Endometrial microvascular endothelial cells (primary cell): ENCODE results near the gene CNEP1R1. TPM values are rescaled to one million over a fixed set of nuclear protein-coding genes. Genes with fewer than 3 reads are reported as not detected.
"Not testable (repeated sequence)": the region's sequence is repeated elsewhere in the genome, so short reads cannot be mapped to it uniquely, and the experiment has no call there.

ENCODE experiments used
- in situ Hi-C: cut with HindIII; loops from 2 replicates; pipeline ENCODE4 v1.10.0; 2017; ENCODE audit warnings: low sequenced_read_pairs, low pct_unique_long_range_greater_than_20kb; ENCODE audit errors: inconsistent ontology term
- total RNA-seq: library from RNA; depleted of rRNA; stranded (reverse); fragments of >200 nt; gene quantifications from one replicate; pipeline ENCODE4 v1.2.3, GENCODE V29; 2015; ENCODE audit errors: inconsistent ontology term

Gene CNEP1R1
- total RNA-seq, 1 donor from 2014 or later, result 24.1 TPM

DNA sequence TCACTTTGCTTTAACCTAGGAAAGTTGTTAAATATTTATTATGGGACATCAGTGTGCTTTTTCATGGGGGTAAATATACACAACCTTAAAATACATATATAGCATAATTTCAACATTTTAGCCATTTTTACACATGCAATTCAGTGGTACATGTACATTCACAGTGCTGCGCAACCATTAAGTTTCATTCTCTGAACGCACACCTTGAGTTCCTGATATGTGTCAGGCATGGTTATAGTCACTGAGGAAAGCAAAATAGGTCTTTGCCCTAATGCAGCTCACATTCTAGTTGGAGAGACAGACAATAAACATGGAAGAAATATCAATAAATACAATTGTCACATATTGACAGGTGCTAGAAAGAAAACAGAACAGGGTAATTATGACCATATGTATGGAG is 12.8 kb upstream of the CNEP1R1 start:
- in situ Hi-C loops, result no loop called here

DNA sequence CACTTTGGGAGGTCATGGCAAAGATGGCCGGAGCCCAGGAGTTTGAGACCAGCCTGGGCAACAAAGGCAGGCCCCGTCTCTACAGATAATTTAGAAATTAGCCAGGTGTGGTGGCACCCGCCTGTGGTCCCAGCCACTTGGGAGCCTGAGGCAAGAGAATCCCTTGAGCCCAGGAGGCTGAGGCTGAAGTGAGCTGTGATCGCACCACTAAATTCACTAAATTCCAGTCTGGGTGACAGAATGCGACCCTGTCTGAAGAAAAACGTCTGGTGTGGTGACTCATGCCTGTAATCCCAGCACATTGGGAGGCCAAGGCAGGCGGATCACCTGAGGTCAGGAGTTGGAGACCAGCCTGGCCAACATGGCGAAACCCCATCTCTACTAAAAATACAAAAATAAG is 10.8 kb upstream of the CNEP1R1 start:
- in situ Hi-C loops, result not testable (repeated sequence)

DNA sequence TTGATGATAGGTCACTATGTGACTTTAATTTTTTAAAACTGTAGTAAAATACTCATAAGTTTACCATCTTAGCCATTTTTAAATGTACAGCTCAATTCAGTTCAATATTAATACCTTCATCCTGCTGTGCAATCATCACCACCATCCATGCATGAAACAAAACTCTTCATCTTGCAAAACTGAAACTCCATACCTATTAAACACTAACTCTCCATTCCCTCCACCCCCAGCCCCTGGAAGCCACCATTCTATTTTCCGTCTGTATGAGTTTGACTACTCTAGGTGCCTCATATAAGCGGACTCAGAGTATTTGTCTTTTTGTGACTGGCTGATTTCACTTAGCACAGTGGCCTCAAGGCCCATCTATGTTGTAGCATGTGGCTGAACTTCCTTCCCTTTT is 9.4 kb upstream of the CNEP1R1 start:
- in situ Hi-C loops, result no loop called here

DNA sequence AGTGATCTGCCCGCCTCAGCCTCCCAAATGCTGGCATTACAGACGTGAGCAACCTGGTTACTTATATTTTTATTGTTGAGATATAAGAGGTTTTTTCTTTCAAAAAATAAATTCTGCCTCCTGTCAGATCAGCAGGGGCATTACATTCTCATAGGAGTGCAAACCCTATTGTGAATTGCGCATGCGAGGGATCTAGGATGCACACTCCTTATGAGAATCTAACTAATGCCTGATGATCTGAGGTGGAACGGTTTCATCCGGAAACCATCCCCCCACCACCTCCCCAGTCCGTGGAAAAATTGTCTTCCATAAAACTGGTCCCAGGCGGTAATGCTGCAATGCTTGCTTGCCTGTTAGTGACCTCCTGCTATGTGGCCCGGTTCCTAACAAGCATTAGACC is 7.5 kb upstream of the CNEP1R1 start:
- in situ Hi-C loops, result no loop called here

DNA sequence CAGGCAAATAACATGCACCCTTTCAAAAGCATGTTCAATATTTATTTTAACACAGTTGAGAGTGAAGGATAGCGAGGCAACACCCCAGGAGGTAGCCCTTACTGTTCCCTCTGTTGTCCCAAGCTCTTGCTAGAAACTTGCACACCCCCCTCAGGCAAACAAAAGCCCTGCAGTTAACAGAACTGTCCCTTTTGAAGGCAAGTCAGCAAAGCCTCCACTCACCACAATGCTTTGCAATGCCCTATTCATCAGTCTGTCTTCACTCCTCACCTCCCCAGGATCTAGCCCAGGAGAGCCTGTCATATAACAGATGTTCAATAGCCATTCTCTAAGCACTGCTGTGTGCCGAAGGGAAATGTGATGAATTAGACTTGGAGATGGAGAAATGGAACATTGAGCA is 3.5 kb upstream of the CNEP1R1 start:
- in situ Hi-C loops, result no loop called here

DNA sequence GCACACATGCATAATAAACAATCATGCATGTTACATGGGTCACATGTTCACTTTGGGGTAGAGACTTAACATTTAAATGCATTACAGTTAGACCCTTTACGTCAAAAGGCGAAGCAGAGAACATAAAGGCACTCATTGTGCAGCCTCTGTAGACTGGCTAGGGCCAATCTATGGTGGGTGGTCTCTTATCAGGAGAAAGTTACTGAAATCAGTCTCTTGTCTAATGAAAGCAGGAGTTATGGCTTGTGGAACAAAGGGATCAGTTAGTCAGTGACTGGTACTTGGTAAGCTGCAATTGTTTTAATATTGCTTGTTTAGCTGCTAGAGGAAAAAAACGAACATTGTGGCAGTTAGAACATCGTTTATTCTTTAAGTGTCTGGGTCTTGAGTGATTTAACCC is 1.4 kb upstream of the CNEP1R1 start:
- in situ Hi-C loops, result no loop called here

DNA sequence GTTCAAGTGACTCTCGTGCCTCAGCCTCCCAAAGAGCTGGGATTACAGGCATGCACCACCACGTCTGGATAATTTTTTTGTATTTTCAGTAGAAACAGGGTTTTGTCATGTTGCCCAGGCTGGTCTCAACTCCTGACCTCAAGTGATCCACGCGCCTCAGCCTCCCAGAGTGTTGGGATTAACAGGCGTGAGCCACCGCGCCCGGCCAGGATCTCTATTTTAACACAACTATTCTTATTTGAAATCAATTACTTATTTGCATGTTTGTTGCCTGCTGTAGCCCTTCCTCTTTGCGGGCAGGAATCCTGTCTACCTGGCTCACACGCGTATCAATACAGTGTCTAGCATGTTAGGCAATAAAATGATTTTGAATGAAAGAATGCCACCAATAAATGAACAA is 818 bp upstream of the CNEP1R1 start:
- in situ Hi-C loops, result no loop called here

DNA sequence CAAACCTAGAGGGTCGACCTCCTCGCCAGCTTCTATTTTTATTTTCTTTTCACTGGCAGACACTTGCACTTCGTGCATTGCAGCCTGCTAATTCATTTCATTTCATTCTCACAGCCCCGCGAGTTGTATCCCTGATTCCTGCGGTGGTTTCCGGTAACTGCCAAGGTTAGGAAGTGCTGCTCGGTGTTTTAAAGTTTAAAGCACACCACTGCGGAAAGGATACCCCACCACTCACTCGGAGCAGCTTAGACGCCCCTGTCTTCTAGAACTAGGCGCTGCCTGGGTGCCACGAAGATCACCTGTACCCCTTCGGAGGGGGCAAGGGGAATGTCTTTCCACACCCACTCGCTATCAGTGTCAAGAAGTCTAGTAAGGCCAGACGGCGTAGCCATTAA is 509 bp downstream of the CNEP1R1 start:
- in situ Hi-C loops, result no loop called here

DNA sequence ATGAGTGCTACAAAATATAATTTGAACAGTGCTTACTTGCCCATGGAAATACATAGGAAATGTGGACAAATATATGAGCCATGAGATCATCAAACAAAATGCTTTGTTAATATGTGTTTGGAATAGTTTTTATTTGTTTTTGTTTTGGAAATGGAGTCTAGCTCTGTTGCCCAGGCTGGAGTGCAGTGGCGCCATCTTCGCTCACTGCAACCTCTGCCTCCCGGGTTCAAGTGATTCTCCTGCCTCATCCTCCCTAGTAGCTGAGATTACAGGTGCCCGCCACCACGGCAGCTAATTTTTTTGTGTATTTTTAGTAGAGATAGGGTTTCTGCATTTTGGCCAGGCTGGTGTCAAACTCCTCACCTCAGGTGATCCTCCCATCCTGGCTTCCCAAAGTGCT is 2.8 kb downstream of the CNEP1R1 start:
- in situ Hi-C loops, result no loop called here

DNA sequence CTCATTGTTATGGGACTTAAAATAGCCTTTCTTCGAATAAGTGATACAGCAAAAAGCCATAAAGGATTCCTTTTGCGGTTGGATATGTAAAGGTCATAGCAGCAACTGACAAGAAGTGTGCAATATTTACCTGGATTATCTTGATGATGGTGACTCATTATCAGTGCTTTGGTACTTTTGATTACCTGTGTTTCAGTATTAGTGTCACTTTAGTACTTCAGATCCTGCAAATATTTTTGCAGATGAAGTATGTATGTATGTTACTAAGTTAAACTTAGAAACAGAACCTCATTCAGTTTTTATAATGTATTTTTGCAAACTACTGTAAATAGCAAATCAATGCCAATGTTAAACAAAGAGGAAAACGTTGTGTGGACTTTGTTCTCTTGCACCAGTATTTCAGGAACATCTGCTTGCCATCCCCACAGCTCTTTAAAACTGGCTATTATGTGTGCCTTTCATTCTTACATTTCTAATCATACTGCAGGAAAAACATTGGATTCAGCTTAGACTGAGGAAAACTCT is 10.5 kb downstream of the CNEP1R1 start:
- in situ Hi-C loops, result no loop called here

DNA sequence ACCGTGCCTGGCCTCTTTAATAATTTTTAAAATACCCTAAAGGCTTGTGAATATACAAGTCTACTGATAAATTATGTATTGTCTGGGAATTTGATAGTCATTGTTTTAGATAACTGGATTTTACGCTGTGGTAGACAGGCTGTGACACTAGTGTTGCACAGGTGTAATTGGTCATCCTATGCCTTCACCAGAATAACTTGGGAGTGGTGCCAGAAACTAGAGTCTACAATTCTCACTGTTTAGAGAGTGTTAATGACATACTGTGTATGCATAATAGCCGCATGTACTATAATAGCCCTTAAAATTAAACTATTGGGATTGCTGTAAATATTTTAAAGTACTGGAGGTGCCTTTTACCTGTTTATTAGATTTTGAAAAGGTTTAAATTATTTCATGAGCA is 11.4 kb downstream of the CNEP1R1 start:
- in situ Hi-C loops, result no loop called here

DNA sequence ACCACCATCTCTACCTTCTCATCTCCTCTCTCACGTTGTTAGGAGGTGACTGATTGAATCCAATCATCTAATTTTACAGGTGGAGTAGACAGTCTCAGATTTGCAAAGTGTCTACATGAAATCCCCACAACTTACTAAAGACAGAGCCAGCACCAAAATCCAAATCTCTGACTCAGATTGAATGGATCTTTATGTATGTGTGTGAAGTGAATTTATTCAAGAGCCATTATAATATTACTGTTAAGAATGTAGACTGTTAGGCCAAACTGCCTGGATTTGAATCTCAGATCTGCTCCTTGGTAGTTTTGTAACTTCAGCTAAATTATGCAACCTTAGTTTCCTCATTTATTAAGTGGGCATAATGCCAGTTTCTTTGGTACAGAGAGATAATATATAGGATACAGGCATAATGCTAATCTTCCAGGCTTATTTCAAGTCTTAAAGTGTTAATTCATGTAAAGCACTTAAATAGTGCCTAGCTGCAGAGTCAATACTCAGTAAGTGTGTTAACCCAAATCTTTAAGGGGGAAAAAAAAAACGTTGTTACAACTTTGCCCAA is 12.7 kb downstream of the CNEP1R1 start:
- in situ Hi-C loops, result no loop called here

DNA sequence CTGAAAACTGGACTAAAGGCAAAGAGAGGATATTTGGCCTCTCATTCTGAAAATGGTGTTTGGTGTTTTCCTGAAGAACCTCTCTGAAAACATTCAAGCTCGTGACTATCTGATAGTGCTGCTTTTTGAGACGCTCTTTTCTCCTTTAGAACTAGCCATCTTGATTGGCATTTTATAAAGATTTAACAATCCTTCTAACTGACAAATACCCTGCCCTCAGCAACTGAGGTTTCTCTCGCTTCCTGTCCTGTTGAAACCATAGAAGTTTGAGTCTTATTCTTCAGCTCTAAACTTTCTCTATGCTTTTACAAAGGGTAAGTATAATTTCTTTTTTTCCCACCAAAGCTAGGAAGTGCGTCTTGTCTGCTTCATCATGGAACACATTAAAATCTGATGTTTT is 13.3 kb downstream of the CNEP1R1 start:
- in situ Hi-C loops, result no loop called here

DNA sequence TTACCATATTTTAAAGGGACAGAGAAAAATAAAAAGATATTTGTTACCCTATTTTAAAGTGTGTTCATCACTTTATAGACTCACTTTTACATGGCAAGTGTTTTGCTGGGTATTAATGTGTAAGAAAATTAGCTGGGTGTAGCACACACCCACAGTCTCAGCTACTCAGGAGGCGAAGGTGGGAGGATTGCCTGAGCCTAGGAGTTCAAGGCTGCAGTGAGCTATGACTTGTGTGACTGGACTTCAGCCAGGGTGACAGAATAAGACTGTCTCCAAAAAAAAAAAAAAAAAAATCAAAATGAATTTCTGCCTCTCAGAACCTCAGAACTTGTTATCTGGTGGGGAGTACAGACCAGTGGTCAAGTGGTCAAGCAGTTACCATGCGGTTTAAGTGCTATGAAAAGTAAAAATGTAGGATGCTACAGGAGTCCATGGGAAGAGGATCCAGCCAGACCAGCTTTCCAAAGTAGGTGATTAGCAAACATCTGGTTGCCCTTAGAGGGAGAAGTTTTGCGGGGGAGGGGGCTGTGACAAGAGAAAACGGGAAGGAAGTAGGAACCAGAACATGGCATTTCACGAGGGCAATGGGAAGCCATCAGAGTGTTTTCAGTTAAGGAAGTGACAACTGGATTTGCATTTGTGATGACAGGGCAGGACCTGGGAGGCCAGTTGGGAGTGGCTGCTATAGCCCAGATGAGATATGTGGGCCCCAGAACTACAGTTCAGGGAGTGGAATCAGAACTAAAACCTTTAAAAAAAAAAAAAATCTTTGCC is 13.9 kb downstream of the CNEP1R1 start:
- in situ Hi-C loops, result no loop called here

DNA sequence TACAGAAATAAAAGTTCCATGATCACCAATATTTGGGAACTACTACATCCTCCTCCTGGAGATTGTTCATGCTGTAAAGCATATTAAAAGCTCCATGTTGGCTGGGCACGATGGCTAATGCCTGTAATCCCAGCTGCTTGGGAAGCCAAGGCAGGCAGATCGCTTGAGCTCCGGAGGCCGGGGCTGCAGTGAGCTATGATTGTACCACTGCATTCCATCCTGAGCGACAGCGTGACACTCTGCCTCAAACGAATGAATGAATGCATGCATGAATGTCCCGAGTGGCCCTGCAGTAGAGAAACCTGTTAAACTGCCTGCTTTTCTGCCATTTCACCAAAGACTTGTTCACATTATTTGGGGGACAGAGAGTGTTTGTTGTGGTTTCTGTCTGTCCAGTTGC is 15.0 kb downstream of the CNEP1R1 start:
- in situ Hi-C loops, result no loop called here

DNA sequence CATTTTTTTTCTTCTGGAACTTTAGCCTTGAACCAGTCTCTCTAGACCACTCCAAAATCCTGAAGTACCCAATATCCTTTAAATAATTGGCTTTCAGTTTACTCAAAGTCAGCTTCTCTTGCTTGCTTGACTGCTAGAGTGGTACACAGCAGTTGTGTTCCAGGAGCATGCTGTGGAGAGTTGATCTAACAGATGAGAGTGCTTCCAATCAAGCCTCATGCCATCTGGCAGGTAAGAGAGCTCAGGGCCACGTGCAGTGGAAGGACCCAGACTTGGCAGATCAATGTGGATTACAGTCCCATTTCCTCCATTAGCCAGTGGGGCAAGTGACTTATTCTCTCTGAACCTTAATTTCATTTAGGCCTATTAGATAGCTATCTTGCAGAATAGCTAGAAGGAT is 15.7 kb downstream of the CNEP1R1 start:
- in situ Hi-C loops, result no loop called here

DNA sequence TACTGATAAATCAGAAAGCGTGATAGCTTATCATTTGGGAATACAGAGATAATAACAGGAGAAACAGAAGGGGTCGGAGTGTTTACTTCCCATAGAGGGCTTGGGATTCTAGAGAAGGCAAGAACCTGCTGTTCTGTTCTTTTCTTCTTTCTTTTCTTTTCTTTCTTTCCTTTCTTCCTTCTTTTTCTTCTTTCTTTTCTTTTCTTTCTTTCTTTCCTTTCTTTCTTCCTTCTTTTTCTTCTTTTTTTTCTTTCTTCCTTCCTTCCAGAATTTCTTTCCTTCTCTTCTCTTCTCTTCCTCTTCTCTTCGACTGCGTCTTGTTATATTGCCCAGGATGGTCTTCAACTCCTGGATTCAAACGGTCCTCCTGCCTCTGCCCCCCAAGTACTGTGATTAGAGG is 18.3 kb downstream of the CNEP1R1 start:
- in situ Hi-C loops, result no loop called here

DNA sequence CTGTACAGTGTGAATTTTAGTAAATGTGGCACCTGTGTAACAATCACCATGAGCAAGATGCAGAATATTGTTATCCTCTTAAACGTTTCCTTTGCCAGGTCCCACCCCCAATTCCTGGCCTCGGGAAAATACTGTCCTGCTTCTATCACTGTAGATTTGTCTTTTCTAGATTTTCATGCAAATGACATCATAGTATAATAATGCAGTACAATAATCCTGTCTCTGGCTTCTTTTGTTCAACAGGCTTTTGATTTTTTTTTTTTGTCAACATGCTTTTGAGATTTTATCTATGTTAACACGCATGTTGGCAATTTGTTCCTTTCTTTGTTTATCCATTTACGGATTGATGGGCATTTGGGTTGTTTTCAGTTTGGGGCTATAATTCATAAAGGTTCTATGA is 20.4 kb downstream of the CNEP1R1 start:
- in situ Hi-C loops, result no loop called here

DNA sequence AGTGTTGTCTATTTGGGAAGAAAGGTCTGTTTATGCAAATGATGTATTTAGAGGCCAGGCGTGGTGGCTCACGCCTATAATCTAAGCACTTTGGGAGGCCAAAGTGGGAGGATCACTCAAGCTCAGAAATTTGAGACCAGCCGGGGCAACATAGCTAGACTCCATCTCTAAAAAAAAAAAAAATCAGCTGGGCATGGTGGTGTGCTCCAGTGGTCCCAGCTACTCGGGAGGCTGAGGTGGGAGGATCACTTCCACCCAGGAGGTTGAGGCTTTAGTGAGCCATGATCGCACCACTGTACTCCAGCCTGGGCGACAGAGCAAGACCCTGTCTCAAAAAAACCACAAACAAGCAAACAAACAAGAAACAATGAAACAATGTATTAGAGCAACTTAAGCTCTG is 21.8 kb downstream of the CNEP1R1 start:
- in situ Hi-C loops, result no loop called here

DNA sequence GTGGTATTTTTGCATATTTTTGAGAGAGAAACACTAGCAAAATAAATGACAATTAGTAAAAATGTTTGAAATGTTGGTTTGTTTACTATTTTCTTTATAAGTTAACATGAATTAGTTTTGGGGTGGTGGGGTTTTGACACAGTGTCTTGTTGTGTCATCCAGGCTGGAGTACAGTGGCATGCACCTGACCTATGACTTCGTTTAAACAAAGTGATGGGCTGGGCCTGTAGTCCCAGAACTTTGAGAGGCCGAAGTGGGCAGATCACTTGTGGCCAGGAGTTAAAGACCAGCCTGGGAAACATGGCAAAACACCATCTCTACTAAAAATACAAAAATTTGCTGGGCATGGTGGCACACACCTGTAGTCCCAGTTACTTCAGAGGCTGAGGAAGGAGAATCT is 22.8 kb downstream of the CNEP1R1 start:
- in situ Hi-C loops, result no loop called here

DNA sequence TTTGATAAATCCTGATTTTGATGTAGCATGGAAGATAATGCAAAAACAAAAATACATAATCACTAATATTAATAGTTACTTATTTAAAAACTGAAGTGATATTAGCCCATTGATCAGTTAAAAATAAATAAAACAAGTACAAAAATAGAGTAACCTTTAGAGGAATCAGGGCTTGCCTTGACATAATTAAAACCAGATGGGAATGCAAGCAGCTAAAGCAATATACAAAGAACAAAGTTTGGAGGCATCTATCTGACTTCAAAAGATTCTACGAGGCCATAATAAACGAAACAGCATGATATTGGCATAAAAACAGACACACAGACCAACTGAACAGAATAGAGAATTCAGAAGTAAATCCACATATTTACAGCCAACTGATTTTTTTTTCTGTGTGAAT is 25.8 kb downstream of the CNEP1R1 start:
- in situ Hi-C loops, result no loop called here
